Measurements from ENCODE around the gene FBLN5. TPM values are rescaled to one million over a fixed set of nuclear protein-coding genes. Genes with fewer than 3 reads are reported as not detected.

The FBLN5 gene
- total RNA-seq, 1 experiment from 2014 or later, result 3.3 TPM

DNA sequence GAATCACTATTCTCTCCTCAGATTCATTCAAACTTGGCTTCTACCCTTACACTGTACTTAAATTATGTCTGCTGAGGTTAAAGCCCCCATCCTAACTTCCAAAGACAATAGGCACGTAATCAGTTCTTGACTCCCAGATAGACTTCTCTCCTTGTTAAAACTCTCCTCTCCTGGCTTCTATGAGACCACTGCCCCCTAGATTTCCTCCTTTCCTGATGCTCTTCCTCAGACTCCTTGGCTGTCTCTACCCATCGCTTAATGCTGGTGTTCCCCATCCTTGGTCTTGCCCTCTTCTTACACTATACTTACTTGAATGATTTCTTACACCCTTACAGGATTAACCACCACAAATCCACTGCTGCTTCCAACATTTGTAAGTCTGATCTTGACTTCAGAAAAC is 112.9 kb downstream of the FBLN5 start:
- Histone ChIP-seq H3K9ac (ENCODE audit: low read length) (no peak overlapping the region), H3K9me2 (ENCODE audit: insufficient read depth) (no peaks in the 10 kb centered on the region), H2AFZ (ENCODE audit: low read depth, low read length, poor library complexity, severe bottlenecking) (no peak overlapping the region), H3K79me2 (ENCODE audit: insufficient read depth, low read length) (no peaks in the 10 kb centered on the region), H4K20me1 (ENCODE audit: insufficient read depth) (no peaks in the 10 kb centered on the region), H3K4me3 (replicated peaks in 1 of 2; ENCODE audit: low read depth in 1 of 2, low read length in 2 of 2) (no peak overlapping the region), H3K4me1 (ENCODE audit: control insufficient read depth in 1 of 2, insufficient read depth in 2 of 2, low read length in 2 of 2) (peaks cover 5 to 15% of the 10 kb centered on the region in 2 experiments; a peak in 3 of 4 replicates), H3K4me2 (ENCODE audit: low read length) (no peak overlapping the region), H3K9me3 (ENCODE audit: control insufficient read depth in 1 of 2, insufficient read depth in 1 of 2, low read depth in 1 of 2, low read length in 2 of 2) (no peaks in the 10 kb centered on the region), H3K27me3 (ENCODE audit: insufficient read depth, low read length) (peaks cover 16% of the 10 kb centered on the region; the same call in 1 of the 2 replicates), H3K36me3 (ENCODE audit: control insufficient read depth in 1 of 2, insufficient read depth in 2 of 2, low read length in 2 of 2) (no peaks in the 10 kb centered on the region), H3K27ac (ENCODE audit: low read depth, low read length) (no peak overlapping the region)
- ATAC-seq, result no peak
- no peak for DNase-seq (ENCODE audit: low read depth, low spot score)
- intact Hi-C loops (cut with micrococcal nuclease), result no loop called here
- BruUV-seq (replicated peaks), result no TSS peak
- TF ChIP-seq SP1 (IDR thresholded peaks at IDR 0.05; ENCODE audit: low read depth) (no peak), ELF1 (IDR thresholded peaks at IDR 0.05; ENCODE audit: borderline replicate concordance, low read depth) (no peak)
- ChIA-PET POLR2A (no interaction called here), RAD21 (ENCODE audit: low non-redundant PET in 1 of 2, low total read pairs in 2 of 2, uncharacterized antibody in 2 of 2, unreplicated experiment in 2 of 2) (no interaction called here), CTCF (no interaction called here)

GRCh38 chr14:91831337-91831736 is 116.2 kb downstream of the FBLN5 start:
- H2AFZ ChIP-seq (ENCODE audit: low read depth, low read length, poor library complexity, severe bottlenecking), result no peak overlapping the region
- ChIA-PET POLR2A (no interaction called here), CTCF (no interaction called here), RAD21 (ENCODE audit: low non-redundant PET in 1 of 2, low total read pairs in 2 of 2, uncharacterized antibody in 2 of 2, unreplicated experiment in 2 of 2) (no interaction called here)
- TF ChIP-seq CBX3 (IDR thresholded peaks at IDR 0.05; ENCODE audit: low read depth), result no peak
- no peak for TF ChIP-seq ZFX (IDR thresholded peaks at IDR 0.05)
- TF ChIP-seq CEBPB (IDR thresholded peaks at IDR 0.05; ENCODE audit: low read depth), result no peak
- DNase-seq (ENCODE audit: low read depth, low spot score) (no peak), ATAC-seq (no peak)
- intact Hi-C loops (cut with micrococcal nuclease), result no loop called here
- H3K27me3 ChIP-seq (ENCODE audit: insufficient read depth, low read length), result peaks cover 16% of the 10 kb centered on the region; the same call in 1 of the 2 replicates
- H3K9me2 ChIP-seq (ENCODE audit: insufficient read depth), result no peaks in the 10 kb centered on the region
- no peaks in the 10 kb centered on the region for H3K79me2 ChIP-seq (ENCODE audit: insufficient read depth, low read length)
- H4K20me1 ChIP-seq (ENCODE audit: insufficient read depth), result no peaks in the 10 kb centered on the region
- H3K27ac ChIP-seq (ENCODE audit: low read depth, low read length), result no peak overlapping the region
- H3K9ac ChIP-seq (ENCODE audit: low read length), result no peak overlapping the region
- no peak overlapping the region for H3K4me3 ChIP-seq (replicated peaks in 1 of 2; ENCODE audit: low read depth in 1 of 2, low read length in 2 of 2)
- no peak overlapping the region for H3K4me2 ChIP-seq (ENCODE audit: low read length)
- H3K9me3 ChIP-seq (ENCODE audit: control insufficient read depth in 1 of 2, insufficient read depth in 1 of 2, low read depth in 1 of 2, low read length in 2 of 2), result 0 out of 4 replicates have a peak, but pooled peaks cover 0 to 3% of the 10 kb centered on the region in 2 experiments
- no TSS peak for BruUV-seq (replicated peaks)
- H3K36me3 ChIP-seq (ENCODE audit: control insufficient read depth in 1 of 2, insufficient read depth in 2 of 2, low read length in 2 of 2), result no peaks in the 10 kb centered on the region
- peaks cover 0 to 7% of the 10 kb centered on the region in 2 experiments; a peak in 1 of 4 replicates for H3K4me1 ChIP-seq (ENCODE audit: control insufficient read depth in 1 of 2, insufficient read depth in 2 of 2, low read length in 2 of 2)
